ENCODE data around the gene TAB2. TPM values are rescaled to one million over a fixed set of nuclear protein-coding genes. Genes with fewer than 3 reads are reported as not detected.

The TAB2 gene
- total RNA-seq, 4 donors from 2014 or later, result 80.2 to 98.8 (median 91.2) TPM

- intact Hi-C loops (cut with DNase I), result no loop called here
- no peak for DNase-seq (ENCODE audit: extremely low spot score)
- Histone ChIP-seq H3K4me1 (peaks cover 7 to 66% (median 57%) of the 10 kb centered on the region in 4 donors), H3K9me3 (no peaks in the 10 kb centered on the region), H3K27me3 (no peaks in the 10 kb centered on the region), H3K36me3 (no peaks in the 10 kb centered on the region), H3K27ac (replicated peaks in 1 of 4) (no peak overlapping the region), H3K4me3 (no peak overlapping the region)
- 100% methylated on average over 3 of the region's 3 CpGs for WGBS
- TF ChIP-seq CTCF (IDR thresholded peaks at IDR 0.05) (no peak), POLR2AphosphoS5 (IDR thresholded peaks at IDR 0.05) (no peak), POLR2A (IDR thresholded peaks at IDR 0.05; ENCODE audit: low read depth) (no peak), EP300 (IDR thresholded peaks at IDR 0.05) (no peak)
These were observed 43.0 kb downstream of the TAB2 start for GRCh38 chr6:149360536-149360935.

GRCh38 chr6:149362289-149362688 is 44.8 kb downstream of the TAB2 start:
- peaks cover 16 to 83% (median 67%) of the 10 kb centered on the region in 4 donors for H3K4me1 ChIP-seq
- no peaks in the 10 kb centered on the region for H3K9me3 ChIP-seq
- WGBS, result 93% methylated on average over 5 of the region's 5 CpGs
- H3K36me3 ChIP-seq, result no peaks in the 10 kb centered on the region
- intact Hi-C loops (cut with DNase I), result no loop called here
- H3K27me3 ChIP-seq, result no peaks in the 10 kb centered on the region
- no peak for TF ChIP-seq EP300 (IDR thresholded peaks at IDR 0.05)
- no peak for TF ChIP-seq POLR2AphosphoS5 (IDR thresholded peaks at IDR 0.05)
- no peak for TF ChIP-seq POLR2A (IDR thresholded peaks at IDR 0.05; ENCODE audit: low read depth)
- TF ChIP-seq CTCF (IDR thresholded peaks at IDR 0.05), result no peak
- no peak overlapping the region for H3K27ac ChIP-seq (replicated peaks in 1 of 4)
- no peak for DNase-seq (ENCODE audit: extremely low spot score)
- H3K4me3 ChIP-seq, result no peak overlapping the region

- H3K27me3 ChIP-seq, result no peaks in the 10 kb centered on the region
- no peak for DNase-seq (ENCODE audit: extremely low spot score)
- no peak for TF ChIP-seq CTCF (IDR thresholded peaks at IDR 0.05)
- TF ChIP-seq EP300 (IDR thresholded peaks at IDR 0.05), result no peak
- TF ChIP-seq POLR2A (IDR thresholded peaks at IDR 0.05; ENCODE audit: low read depth), result no peak
- no peak for TF ChIP-seq POLR2AphosphoS5 (IDR thresholded peaks at IDR 0.05)
- intact Hi-C loops (cut with DNase I), result no loop called here
- H3K4me3 ChIP-seq, result no peak overlapping the region
- H3K9me3 ChIP-seq, result no peaks in the 10 kb centered on the region
- WGBS, result 90% methylated on average over 1 of the region's 1 CpG
- H3K27ac ChIP-seq (replicated peaks in 1 of 4), result no peak overlapping the region
- no peaks in the 10 kb centered on the region for H3K36me3 ChIP-seq
- peaks cover 16 to 82% (median 66%) of the 10 kb centered on the region in 4 donors for H3K4me1 ChIP-seq
These were observed 45.6 kb downstream of the TAB2 start for GRCh38 chr6:149363154-149363553.

GRCh38 chr6:149364557-149364956 is 47.0 kb downstream of the TAB2 start:
- Histone ChIP-seq H3K27ac (replicated peaks in 1 of 4) (no peak overlapping the region), H3K27me3 (no peaks in the 10 kb centered on the region), H3K4me1 (peaks cover 16 to 75% (median 60%) of the 10 kb centered on the region in 4 donors), H3K36me3 (no peaks in the 10 kb centered on the region), H3K9me3 (no peaks in the 10 kb centered on the region), H3K4me3 (no peak overlapping the region)
- WGBS, result 44% methylated on average over 2 of the region's 2 CpGs
- intact Hi-C loops (cut with DNase I), result no loop called here
- TF ChIP-seq CTCF (IDR thresholded peaks at IDR 0.05), result no peak
- no peak for TF ChIP-seq POLR2A (IDR thresholded peaks at IDR 0.05; ENCODE audit: low read depth)
- DNase-seq (ENCODE audit: extremely low spot score), result no peak

- Histone ChIP-seq H3K9me3 (no peaks in the 10 kb centered on the region), H3K27ac (replicated peaks in 1 of 4) (no peak overlapping the region), H3K4me3 (no peak overlapping the region), H3K4me1 (peaks cover 16 to 68% (median 53%) of the 10 kb centered on the region in 4 donors), H3K36me3 (peaks cover 0 to 2% (median 0%) of the 10 kb centered on the region in 4 donors), H3K27me3 (no peaks in the 10 kb centered on the region)
- TF ChIP-seq POLR2A (IDR thresholded peaks at IDR 0.05; ENCODE audit: low read depth) (no peak), EP300 (IDR thresholded peaks at IDR 0.05) (no peak), CTCF (IDR thresholded peaks at IDR 0.05) (no peak), POLR2AphosphoS5 (IDR thresholded peaks at IDR 0.05) (no peak)
- no peak for DNase-seq (ENCODE audit: extremely low spot score)
- intact Hi-C loops (cut with DNase I), result no loop called here
These were observed 47.7 kb downstream of the TAB2 start for GRCh38 chr6:149365197-149365596.

All from esophagus muscularis mucosa (tissue), 4 donors.